IPS-NIHi11 (cell line): ENCODE data around the gene ABLIM3.
"Not testable (repeated sequence)": the region's sequence is repeated elsewhere in the genome, so short reads cannot be mapped to it uniquely, and the experiment has no call there.

Experiments used
- DNase-seq: peaks from one replicate; pipeline ENCODE4 v3.0.0; 2012; ENCODE audit warnings: mixed read lengths, low spot score

Gene ABLIM3

DNA sequence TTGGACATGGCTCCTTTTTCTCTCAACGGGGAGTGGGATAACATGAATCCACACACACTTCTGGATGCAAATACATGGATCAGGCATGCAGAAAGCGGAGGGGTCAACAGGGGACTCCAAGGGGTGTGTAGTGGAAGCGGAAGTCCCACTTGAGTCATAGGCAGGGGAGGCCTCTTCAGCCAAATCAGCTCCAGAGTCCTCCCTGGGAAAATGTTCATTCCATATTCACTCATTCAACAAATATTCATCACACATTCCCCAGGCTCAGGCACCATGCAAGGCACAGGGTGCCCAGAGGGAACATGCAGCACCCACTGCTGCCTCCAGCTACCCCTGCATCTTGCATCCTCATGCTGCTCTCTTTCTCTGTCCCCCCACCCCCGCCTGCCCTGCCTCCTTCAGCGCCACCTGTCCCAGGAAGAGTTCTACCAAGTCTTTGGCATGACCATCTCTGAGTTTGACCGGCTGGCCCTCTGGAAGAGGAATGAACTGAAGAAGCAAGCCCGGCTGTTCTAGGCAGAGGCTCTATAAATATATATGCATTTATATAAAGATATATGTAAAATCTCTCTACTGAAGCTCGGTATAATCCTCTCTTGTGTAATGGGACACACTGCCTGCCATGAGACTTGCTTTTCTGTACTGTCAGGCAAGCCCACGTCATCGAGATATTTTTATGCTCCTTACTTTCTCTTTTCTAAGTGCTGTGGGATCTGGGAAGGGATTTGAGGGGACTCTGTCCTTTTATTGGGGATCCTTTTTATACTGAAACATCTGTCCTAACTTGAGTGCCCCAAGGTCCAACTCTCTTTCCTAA, 116.8 kb downstream of the ABLIM3 start:
- DNase-seq, result no peak

DNA sequence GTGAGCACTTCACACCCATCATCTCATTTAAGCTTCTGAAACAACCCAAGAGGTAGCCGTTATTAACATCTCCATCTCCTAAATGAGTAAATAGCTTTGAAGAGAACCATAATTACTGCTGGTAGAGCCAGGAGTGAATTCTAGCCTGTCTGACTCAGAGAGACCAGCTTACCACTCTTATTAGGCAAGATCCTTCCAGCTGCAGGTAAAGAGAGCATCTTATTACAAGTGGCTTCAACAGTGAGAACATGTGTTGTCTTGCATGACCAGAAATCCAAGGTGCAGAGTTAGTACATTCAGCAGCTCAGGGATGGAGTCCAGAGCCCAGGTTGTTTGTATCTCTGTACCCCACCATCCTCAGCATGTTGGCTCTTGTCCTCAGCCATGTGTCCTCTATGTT, 119.5 kb downstream of the ABLIM3 start:
- no peak for DNase-seq

DNA sequence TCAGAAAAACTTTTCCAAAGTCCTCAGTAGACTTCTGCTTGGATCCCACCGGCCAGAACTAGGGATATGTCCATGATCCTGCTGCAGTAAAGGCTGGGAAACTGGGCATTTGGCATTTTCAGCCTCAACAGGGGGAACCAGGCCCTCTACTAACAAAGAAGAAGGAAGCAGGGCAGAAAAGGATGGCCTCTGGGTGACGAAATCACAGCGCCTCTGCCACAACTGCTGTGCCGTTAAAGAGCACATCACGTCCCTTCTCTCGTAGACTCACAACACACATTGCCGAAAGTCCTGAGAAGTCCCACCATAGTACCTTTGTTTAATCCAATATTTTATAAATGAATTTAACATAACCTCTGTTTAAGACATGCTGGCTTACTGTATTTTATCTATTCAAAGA, 120.0 kb downstream of the ABLIM3 start:
- no peak for DNase-seq

DNA sequence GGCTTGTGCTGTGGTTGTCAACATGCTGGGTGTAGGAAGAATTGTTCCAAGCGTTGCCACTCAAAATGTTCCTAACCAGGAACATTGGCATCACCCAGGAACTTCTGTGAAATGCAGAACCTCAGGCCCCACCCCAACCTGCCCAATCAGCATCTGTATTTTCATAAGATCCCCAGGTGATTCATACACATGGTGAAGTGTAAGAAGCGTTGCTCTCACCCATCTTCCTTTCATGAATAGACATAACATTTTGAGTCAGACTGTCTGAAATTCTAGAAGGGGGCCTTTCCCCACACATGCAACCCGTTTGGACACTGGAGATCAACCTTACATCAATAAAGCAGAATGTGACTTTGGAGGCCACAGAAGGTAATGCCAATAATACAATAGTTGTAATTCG, 121.0 kb downstream of the ABLIM3 start:
- no peak for DNase-seq

DNA sequence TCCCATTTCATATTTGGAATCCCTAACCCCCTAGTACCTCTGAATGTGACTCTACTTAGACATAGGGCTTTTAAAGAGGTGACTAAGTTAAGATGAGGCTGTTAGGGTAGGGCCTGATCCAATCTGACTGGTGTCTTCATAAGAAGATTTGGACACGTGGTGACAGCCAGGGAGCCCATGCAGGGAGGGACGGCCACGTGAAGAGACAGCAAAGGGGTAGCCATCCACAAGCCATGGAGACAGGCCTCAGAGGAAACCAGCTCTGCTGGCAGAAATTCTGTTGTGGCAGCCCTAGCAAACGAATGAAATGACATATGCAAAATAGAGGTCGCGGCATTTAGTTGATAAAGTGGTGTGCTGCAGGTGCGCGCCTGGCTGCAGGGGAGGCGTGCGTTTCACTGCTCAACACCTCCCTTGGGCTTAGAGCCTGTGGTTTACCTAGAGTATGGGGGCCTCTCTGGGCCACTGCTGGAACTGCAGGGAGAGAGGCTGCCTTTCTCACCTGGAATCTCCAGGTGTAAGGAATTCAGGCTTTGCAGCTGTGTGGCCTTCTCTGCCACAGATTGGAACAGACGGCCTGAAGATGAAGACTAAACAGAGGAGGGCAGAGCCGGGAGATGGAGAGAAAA, 123.3 kb downstream of the ABLIM3 start:
- peak; percentile 82 for DNase-seq

DNA sequence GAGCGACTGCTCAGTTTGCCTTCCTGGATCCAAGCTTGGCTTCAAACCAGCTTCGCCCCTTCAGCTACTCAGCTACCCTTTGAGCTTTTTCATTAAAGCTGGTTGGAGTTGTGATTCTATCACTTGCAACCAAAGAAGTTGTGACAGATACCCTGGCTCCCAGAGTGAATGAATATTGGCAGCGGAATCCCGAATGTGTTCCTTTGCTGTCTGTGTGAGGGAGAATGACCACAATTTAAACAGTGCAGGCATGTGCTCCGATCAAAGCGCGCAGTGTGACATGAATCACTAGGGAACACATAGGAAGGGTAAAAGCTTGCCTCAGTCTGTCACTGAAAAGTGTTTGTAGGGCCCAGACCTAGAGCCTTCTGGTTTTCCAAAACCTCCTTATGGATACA, 123.8 kb downstream of the ABLIM3 start:
- no peak for DNase-seq

DNA sequence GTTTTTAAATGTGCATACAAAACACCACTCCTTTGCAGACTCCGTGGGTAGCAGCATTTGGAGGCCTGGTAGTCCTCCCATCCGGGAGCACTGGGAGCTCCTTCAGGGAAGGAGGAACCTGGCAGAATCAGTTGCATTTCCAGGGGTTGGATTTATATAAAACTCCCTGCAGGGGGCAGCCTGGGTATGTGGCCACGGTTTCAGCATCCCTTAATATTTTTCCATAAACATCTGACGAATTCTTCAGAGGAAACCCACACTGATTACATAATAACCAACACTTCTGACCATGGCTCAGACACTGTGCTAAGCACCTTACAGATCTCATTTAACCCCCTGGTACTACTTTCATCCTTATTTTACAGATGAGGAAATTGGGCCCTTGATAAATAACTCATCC, 124.3 kb downstream of the ABLIM3 start:
- DNase-seq, result no peak

DNA sequence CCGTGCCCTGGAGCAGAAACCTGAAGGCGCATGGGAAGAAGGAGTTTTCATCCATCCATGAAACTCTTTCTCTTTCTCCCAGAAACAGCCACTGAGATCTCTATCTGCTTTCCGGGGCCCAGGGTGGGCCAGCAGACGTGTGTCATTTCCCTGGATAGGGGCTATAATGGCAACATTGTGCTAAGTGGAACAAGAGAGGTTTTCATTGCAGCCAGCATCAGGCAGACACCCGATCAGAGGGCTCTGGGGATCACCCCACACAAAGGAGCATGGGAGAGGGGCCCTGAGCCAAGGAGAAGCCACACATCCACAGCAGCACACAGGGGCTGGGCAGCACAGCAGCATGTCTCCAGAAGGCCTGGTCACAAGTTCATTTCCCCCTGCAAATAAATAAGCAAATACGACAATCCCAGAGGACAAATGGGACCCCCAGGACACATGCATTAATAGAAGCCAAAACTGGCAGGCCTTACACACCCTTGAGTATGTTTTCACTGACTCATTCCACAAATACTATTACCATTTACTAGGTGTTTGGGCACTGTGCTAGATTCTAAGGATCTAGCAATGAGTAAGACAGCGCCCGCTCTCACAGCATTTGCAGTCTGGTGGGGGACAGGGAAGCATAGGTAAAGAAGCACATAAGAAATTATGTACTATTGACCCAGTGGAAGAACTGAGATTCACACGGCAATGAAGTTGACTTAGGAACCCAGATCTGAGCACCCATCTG, 126.1 kb downstream of the ABLIM3 start:
- DNase-seq, result no peak

DNA sequence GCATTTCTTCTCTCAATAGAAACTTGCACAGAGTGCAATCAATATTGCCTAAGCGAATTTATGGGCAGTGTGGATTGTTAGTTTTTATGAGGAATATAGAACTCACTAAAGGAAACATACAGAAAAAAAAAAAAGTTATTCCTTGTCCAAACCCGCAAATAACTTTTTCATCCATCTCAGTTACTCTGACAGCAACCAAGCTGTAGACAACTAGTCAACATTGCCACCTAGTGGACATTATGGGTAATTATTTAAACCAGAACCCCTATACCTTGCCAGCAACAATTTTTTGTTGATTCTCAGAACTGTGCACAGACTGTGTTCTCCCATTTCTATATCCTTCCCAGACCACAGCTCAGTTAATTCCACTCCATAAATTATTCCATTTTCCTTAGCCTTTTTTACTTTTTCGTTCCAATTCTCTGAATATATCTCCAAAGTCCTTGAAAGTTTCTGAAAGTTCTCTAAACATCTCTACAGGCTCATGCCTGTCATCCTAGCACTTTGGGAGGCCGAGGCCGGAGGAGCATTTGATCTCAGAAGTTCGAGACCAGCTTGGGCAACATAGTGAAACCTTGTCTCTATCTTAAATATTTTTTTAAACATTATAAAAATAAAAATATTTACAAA, 127.8 kb downstream of the ABLIM3 start:
- peak; percentile 65 for DNase-seq

DNA sequence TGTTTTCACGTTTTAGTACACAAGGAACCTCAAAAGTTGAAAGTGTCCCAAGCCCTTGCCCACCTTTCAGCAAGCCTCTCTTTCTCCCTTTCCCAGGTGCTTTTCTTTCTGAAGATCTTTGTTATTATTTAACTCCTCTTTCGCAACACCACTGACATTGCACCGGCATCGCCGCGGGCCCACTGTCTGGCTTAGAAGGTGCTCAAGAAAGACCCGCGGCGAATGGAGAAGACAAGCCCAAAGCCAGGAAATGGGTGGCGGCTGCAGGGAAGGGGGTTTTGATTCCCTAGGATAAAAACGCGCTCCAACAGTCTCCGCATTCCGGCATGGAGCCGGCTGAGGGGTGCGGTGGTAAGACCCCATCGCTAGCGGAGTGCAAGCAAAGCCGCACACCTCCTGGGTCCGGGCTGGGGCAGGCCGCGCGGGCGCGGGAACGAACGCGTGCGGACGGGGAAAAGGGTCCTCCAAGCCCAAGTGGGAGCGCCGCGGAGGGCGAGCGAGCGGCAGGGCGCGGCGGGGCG, 130.0 kb downstream of the ABLIM3 start:
- DNase-seq, result no peak

DNA sequence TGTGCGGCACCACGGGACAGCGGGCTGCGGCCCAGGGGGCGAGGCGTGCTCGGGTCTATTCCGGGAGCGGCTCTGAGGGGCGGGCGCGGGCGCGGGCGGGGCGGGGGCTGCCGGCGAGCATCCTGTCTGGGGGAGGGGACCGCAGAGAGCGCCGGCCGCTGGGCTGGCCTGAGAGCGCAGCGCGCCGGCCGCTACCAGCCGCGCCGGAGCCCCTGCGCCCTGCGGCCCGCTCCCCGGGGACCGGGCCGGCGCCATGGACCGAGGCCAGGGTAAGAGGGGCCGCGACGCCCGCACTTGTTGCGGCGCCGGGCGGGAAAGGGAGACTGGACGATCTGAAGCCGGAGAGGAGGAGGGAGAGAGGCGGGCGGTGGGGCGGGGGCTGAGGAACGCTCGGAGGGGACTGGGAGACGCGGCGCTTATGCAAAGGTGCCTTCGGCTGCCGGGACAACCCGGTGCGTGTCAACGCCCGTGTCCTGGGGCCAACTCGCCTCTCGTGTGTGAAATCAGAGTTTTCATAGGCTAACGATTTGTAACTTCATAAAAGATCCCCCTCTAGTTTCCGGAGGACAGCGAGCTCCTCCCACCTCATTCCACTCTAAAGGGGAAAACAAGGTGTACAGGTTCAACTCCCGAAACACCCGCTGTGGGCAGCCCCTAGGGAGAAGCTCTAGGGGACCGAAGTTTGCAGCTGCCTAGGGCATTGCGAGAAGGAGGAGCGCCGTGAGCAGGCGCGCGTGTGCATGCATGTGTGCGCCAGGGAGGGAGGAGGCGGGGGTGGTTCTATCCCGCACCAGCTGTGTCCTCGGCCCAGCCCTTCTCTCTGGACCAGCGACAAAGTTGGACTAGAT, 130.6 kb downstream of the ABLIM3 start, which contains the start of gene AFAP1L1:
AFAP1L1 (plus strand) TSS at position 144 of the 848 bp plus-strand sequence; CDS start at position 254, 110 bp downstream.
- DNase-seq, result peak; percentile 82

DNA sequence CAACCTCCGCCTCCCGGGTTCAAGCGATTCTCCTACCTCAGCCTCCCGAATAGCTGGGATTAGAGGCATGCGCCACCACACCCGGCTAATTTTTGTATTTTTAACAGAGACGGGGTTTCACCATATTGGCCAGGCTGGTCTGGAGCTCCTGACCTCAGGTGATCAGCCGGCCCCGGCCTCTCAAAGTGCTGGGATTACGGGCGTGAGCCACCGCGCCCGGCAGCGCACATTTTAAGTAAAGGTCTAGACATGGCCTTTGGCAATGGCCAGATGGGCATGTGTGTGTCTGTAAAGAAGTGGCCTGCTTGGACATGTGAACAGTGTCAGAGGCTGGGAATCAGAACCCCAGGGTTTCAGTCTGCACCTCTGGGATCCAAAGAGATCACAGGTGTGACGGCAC, 131.5 kb downstream of the ABLIM3 start:
- not testable (repeated sequence) for DNase-seq

DNA sequence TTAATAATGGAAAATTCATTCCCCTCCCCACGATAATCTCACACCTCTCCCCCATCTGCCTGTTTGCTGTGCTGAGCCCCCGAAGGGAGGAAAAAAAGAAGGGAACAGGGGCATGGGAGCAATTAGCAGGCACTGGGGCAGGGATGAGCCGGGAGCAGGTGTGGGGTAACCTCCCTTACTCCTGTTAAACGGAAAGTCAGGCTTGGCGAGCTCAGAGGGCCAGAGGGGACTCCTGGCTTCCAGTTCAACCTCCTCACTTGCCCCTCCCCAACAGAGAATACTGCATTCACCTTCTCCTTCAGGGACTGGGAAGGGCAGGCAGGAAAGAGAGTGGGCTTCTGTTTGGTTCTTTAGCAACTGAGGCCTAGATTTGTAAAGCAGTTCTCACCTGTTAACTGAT, 131.9 kb downstream of the ABLIM3 start:
- peak; percentile 28 for DNase-seq

DNA sequence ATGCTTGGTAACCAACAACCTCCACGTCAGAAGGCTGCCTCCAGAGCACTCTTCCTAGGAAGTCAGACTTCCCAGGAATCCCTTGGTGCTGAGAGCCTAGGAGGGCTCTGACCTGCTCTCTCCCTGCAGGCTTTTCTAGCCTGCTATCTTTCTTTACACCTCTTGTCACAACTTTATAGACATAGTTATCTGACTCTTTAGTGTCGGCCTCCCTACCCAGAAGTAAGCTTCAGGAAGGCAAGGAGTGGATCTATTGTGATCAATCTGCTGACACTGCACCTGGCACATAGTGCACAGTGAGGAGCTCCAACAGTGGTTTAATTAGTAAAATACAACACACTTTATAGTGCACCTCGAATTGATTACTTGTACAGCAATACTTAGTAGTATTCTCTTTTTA, 132.7 kb downstream of the ABLIM3 start:
- peak; percentile 16 for DNase-seq

DNA sequence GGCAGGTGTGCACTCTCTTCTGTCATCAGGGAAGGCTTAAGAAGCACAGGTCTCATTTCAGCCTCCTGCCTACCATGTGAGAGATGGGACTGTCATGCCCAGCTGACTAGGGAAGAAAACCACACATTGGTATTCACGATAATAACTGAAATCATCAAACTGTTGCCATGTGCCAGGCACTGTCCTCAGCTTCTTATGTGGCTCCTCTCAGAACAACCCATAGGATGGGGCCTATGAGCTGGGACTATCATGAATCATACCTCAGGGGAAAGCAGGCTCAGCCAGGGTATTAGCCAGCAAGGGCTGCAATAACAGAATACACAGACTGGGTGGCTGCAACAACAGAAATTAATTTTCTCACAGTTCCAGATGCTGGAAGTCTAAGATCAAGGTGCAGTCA, 133.6 kb downstream of the ABLIM3 start:
- DNase-seq, result no peak

DNA sequence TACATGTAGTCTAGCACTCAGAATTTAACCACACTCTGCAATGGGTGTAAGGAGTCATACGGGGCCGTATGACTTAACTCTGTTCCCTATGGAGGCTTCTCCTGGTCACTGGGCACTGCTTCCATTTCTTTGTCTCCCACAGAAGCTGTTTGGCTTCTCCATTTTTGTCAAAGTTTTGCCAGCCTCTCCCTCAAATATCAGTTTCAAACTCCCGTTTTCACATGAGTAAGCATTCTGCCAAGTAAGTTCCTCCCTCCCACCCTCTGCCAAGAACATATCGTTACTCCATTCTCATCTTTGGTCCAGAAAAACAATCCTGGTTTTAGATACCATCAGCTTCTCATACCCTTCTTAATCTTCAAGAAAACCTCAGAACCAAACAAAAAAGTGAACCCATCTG, 136.5 kb downstream of the ABLIM3 start:
- no peak for DNase-seq

DNA sequence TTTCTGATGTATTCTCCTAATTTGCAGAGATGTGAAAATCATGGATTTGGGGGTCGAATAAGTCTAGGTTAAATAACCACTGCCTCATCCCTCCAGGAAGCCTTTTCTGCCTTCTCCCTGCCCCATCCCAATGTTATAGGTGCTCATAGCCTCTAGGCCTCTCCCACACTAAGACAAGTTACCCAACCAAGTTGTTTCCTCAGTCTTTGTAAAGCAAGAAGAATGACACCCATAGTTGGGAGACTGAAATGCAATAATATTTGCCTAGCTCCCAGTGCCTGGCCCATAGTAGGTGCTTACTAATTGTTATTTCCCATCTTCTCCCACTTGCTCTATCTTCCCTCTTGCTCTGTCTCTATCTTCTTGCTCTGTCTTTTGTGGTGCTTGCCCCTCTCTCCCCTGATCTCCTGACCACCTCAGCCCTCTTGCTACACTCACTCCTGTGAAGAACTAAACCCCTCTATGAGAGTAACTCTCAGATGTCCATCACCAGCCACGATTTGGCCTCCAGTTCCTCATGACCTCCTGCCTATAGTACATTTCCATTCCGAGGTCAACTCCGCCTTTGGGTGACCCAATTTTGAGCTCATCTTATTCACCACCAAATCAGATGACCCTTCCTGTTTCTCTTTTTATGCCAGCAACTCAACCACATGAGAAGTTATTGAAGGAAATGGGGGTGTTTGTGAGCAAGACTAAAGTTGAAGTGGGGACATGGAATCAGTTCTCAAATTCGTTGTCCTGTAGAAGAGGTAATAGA, 137.3 kb downstream of the ABLIM3 start:
- DNase-seq, result no peak

DNA sequence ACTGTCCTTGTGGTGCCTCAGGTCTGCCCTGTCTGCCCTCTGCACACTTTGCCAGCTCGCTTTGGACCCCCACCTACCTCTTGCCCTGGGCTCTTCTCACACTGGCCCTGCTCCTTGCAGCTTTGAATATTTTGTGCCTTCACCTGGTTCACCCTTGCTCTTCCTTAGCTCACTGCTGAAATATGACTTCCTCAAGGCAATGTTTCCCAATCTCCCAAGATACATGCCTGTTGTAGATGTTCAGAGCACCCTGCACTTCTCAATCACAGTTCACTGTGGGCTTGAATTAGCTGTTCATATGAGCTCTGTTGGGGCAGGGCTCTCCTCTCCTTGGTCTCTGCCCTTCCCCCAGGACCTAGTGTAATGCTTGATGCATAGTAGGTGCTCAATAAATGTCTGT, 138.4 kb downstream of the ABLIM3 start:
- no peak for DNase-seq

DNA sequence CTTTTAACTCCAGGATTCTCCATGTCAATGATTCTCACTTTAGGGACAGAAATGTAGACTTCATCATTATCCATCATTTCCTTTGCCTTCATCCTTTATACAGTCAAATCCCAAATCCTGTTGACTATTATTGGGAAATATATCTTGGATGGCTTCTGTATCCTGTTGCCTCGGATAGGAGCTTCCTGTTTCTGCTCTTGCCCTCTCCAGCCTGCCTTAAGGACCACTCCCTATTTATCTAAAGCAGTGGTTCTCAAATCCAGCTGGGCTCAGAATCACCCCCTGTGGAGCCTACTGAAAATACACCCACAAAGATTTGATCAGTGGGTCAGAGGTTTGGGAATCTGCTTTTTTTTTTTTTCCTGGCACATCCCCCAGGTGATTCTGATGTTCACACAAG, 138.8 kb downstream of the ABLIM3 start:
- no peak for DNase-seq

DNA sequence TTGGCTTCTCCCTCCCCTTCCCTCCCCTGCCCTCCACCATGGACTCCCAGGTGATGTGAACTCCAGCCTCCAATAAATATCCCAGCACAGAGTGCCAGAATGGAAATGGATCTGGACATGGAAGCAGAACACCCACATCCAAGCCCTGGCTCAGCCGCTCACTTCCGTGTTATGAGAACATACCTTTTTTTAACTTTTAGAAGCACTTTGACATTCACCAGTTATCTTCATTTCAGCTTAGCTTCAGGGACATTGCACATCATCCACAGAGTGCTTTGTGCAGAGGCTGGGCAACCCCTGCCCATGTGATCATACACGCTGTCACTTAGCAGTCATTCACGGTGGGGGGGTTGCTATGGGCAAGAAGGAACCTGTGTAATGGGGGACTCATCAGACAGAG, 139.5 kb downstream of the ABLIM3 start:
- no peak for DNase-seq
